Non-pigmented ciliary epithelial cell (primary cell): Measurements from ENCODE around the gene MGAT4A.
A peak's percentile ranks its signal among the peaks of the same experiment; 100 is the strongest.
"Not testable (repeated sequence)": the region's sequence is repeated elsewhere in the genome, so short reads cannot be mapped to it uniquely, and the experiment has no call there.

Source experiments
- DNase-seq: peaks from one replicate; pipeline ENCODE4 v3.0.0-alpha.2; 2010; ENCODE audit warnings: low read depth

The MGAT4A gene

DNA sequence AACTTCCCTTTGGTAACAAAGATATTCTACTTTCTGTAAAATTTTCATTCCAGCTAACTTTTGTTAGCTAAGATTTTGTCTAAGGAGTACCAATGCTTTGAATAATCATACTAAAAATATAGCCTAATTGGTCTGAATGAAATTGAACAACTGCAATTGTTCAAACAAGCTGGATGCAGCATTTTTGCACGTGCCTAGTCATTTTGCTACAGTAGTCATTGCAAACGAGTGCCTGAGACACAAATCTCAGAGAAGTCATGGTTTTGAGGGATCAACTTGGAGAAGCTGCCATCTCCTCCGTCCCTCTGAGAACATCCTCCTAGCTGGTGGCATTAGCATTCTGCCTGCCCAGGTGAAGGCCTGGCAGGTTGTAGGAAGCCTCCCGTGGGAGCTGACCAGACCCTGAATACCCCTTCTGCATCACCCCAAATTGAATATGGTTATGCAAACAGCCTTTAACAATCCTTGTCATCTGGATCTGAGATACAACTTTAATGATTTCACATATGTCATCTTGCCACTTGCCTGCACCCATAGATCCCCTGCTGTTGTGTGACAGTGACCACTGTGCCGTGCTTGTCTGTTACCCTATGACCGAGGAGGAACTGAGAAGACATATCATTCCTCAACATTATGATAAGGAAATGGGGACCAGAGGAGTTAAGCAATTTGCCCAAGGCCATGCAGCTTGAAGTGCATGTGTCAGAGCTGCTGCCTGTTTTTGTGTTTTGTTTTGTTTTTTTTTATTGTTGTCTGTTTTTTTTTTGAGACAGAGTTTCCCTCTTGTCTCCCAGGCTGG, 29.1 kb upstream of the MGAT4A start:
- DNase-seq = no peak

DNA sequence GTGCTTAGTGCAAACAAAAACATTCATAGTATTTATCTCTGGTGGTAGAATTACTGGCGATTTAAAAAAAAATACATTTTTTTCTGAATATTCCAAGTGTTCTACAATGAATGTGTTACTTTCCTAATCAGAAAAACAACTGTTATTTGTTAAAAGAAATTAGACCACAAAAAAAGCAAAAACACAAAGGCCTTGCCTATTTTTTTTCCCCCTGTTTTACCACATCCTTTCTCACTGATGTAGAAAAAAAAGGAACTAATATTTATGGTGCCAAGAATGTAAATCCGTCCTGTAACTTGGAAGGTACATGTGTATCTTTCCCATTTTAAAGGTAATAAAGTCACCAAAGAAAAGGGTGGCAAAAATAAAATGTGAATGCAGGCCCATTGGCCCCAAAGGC, 28.4 kb upstream of the MGAT4A start:
- DNase-seq = no peak

DNA sequence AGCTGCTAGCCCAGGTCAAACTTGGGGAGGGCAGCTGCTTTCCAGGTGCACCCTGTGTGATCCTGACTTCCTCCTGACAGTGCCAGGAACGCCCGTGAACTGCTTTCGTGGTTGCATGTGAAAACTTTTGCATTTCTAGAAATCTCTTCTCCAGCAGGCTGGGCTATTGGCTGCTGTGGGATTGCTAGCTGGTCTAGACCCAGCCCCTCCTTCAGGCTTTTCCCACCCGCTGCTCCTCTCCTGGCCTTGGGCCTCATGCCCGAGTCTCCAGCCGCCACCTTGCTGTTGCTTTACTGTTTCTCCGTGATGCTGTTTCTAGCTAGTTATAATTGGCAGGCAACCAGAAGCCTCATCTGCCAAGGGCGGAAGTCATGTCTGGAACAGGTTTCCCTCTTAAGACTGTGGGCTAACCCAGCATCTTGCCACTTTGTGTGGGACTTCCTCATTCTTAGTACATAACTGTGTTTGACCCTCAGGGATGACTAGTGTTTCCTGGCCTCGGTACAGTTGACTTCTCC, 27.0 kb upstream of the MGAT4A start:
- DNase-seq = peak; percentile 44

DNA sequence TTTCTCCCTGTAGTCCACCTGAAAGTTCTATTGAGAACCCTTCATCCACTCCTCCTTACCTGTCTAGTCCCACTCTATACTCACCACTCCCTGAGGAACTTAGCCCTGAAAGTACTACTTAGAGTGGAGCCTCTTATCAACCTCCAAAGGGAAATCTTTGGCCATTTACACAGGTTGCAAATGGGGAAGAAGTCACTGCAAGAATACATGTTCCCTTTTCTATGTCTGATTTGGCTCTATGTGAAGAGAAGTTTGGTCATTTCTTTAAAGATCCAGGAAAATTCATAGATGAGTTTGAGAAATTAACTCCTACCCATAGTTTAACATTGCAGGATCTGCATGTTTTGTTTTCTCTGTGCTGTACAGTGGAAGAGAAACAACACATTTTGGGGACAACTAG, 22.9 kb upstream of the MGAT4A start:
- DNase-seq = no peak

DNA sequence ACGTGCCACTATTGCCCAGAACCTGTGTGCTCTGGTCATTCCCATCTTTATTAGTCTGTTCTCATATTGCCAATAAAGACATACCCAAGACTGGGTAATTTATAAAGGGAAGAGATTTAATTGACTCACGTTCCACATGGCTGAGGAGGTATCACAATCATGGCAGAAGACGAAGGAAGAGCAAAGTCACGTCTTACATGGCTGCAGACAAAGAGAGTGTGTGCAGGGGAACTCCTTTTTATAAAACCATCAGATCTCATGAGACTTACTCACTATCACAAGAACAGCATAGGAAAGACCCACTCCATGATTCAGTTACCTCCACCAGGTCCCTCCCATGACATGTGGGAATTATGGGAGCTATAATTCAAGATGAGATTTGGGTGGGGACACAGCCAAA, 21.8 kb upstream of the MGAT4A start:
- DNase-seq = not testable (repeated sequence)

DNA sequence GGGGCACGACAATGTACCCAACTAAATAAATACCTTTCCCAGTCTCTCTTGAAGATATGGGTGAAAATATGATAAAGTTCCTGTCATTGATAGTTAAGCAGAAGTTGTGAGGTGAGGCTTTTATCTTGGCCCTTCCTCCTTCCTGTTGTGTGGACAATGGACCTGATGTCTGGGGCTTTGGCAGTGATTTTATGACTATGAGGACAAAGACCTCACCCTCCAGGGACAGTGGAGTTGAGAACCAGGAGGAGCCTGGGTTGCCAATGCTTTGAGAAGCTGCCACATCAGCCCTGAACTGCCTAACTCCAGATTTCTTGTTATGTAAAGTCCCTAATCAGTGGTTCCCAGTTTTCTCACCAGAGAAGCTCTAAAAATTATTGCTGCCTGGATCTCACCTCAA, 20.8 kb upstream of the MGAT4A start:
- DNase-seq = no peak

DNA sequence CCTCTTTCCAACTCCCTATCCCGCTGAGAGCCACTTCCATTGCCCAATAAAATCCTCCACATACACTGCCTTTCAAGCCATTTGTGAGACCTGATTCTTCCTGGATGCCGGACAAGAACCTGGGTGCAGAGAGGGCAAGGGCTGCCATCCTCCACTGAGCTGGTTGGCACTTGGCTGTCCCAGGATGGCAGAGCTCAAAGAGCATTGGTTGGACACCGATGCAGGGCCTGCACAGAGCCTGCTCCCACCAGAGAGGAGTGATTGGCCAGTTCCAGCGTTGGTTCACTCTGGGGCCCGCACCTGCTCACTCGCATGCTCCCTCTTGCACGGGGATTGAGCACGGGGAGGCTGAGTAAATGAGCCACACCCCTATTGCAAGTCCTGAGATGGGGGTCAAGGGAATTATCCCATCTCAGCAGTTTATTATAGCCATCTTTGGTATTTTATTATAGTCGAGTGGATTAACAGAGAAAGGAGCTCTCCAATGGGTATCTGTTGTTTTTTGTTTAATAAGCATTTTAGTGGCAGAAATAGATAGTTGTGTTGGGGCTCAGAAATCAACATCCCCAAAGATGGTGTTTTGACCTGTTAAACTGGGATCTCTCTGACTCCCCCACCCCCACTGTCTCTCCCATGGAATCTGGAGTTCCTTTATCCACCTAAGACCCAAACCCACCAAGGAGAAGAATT, 19.8 kb upstream of the MGAT4A start:
- no peak for DNase-seq

DNA sequence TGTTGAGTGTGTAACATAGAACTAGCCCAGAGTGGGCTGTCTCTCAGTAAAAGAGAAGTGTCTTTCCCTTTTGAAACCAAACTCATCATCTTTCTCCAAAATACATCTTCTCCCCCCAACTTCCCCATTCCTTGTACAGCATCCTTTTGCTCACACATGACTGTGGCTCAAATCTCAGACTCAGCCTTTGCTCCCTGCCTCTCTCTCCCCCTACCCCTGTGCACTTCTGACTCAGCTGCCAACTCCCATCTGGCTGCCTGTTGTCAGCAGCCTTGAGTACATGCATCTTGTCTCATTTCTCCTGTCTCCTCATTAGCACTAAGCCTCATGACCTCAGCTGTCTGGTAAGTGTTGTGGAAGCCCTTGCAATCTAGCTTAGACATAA, 18.1 kb upstream of the MGAT4A start:
- no peak for DNase-seq

DNA sequence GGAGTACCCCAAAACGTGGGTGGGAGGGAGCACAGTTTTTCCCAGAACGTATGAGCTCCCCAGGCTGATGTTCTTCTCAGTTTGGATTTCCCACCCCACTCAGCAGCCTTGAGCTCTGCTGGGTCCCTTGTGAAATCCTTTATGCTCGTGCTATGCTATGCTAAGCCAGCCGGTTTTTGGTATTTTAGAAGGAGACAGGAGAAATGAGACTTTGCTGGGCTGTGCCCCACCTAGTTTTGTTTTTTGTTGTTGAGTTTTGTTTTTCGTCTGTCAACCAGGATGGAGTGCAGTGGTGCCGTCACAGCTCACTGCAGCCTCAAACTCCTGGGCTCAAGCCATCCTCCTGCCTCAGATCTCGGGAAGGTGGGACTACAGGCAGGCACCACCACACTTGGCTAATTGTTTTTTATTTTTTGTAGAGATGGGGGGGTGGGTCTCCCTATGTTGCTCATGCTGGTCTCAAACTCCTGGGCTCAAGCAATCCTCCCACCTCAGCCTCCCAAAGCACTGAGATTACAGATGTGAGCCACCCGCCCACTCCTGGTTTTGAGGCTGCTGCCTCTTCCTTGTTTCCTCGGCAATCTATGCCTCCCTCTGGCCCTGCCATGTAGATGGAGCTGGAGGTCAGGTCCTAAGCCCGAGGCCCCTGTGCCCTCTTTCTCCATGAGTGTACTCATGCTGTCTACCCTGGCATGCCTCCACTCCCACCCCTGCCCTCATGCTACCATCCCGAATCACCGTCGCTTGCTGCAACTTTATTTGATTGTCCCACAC, 17.5 kb upstream of the MGAT4A start:
- DNase-seq = no peak

DNA sequence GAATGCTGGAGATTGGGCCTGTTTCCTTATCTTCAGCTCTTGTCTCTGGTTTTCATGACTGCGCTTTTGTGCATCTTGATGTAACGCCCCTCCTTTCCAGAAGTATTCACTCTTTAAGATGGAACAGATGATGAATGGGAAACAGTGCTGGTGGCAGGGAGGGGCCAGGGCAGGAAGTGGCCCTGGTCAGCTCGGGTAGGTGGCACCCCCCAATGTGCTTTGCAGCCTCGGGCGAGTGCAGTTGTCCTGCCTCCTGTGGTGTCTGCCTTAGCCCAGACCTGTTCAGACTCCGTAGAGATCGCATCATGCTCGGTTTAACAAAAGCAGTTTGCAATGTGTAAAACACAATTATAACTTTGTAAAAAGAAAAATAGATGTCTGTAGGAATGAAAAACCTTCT, 17.0 kb upstream of the MGAT4A start:
- no peak for DNase-seq

DNA sequence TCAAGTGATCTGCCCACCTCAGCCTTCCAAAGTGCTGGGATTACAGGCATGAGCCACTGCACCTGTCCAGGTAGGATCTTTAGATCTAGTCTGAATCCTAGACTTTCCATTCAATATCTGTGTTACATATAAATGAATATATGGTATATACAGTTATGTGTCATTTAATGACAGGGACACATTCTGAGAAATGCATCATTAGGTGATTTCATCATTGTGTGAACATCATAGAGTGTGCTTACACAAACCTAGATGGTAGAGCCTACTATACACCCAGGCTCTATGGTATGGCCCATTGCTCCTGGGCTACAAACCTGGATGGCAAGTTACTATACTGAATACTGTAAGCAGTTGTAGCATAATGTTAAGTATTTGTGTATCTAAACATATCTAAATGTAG, 15.5 kb upstream of the MGAT4A start:
- DNase-seq = no peak

DNA sequence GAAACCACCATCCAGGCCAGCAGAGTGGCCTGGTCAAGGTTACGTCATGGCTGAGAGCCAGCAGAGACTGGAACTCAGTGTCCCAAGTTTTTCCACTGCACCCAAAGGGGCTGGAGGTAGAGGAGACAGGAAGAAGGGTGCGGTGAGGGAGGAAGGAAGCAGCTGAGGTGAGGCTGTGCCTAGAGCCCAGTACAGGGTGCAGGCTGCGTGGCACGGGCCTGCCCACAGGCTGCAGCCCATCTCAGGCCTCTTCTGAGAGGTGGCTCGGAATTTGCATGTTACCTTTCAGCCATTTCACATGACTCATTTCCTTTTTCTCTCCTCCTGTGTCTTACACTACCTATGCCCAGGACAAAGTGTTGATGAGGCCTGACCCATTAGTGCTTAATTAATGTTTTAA, 13.7 kb upstream of the MGAT4A start:
- no peak for DNase-seq

DNA sequence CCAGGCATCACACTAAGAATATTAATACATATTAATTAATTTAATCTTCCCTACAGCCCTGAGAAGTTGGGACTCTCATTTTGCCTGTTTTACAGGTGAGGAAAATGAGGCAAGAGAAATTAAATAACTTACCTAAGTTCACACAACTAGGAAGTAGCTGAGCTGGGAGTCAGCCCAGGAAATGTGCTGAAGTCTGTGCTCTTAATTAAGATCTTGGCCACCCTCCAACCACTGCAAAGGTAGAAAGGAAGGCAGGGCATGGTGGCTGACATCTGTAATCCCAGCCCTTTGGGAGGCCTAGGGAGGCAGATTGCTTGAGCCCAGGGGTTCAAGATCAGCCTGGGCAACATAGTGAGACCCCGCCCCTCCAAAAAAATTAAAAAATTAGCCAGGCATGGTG, 12.9 kb upstream of the MGAT4A start:
- no peak for DNase-seq

DNA sequence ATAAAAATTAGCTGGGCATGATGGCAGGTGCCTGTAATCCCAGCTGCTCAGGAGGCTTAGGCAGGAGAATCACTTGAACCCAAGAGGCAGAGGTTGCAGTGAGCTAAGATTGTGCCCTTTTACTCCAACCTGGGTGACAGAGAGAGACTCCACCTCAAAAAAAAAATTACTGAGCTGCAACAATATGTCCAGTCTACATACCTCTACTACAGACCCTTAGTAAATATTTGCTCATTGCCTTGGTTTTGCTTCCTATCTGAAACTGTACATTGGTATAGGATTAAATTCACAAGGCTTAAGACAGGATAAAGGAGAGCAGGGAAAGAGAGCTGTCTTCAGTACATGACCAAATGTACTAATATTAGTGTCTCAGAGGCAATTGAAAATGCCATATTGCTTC, 8.1 kb upstream of the MGAT4A start:
- no peak for DNase-seq

DNA sequence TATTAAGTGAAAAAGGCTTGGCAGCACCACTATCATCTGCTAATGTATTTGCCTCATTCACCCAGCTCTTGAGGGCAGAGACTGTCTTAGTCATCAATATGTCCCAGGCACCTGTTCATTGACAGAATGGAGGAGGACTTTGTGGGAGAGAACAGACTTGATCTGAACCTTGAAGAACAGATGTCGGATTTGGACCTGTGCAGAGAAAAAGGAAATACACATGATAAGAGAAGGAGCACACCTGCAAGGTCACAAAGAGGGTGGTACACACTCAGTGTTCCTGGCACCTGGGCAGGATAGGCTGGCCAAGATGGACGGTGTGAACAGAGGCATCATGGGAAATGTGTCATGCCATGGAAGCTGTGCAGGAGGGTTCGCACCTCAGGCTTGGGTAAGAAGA, 7.4 kb upstream of the MGAT4A start:
- DNase-seq = no peak

DNA sequence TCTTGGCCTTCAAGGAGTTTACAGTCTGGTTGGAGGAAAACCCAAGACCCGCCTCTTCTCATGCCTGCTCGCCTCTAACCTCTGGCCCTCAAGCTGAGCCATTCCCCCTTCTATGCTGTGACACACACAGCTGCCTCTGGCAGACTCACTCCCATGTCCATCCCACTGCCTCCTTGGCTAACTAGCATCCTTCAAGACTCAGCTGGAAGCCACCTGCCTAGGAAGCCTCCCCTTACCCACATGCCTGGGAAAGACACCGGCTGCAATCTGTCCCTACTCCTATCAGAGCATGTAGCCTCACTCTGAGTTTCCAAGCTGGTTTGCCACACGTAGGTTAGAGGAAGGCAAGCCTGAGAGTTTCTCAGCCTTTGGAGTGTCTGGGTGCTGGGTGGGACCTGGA, 6.9 kb upstream of the MGAT4A start:
- no peak for DNase-seq

DNA sequence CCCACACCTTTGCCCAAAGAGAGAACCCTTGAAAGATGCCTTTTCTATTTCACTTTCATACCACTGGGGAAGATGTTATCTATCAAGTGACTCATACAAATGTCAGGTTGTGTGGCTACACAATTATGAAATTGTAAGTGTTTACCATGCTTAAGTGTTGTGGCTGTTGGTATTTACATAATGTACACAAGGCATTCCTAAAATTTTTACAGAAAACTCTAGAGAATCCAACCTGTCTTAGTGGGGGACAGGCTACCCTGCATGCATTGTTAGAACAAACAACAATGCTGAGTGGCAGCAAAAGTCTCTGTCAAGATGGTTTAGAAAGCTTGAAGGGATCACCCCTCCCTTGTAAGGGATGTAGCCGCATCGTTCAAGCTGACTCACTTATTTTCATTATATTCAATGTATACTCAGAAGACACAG, 5.5 kb upstream of the MGAT4A start:
- DNase-seq = no peak

DNA sequence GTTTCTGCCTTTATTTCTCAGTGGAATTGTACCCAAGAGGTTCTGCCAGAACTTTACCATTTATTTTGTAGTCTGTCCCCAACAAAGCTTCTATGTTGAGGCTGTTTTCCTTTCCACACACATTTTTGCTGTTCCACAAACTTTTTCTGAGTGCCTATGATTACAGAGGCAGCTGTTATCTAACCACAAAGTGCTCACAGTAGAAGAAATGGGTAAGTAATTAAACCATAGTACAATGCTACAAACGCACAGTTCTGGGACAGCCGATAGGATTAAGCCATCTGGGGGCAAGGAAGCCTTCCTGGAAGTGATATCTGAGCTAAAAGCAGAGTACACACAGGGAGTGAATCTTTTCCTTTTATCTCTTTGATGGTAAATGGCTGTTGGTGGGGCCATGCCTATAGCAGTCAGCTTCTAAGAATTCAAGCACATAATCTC, 3.9 kb upstream of the MGAT4A start:
- no peak for DNase-seq

DNA sequence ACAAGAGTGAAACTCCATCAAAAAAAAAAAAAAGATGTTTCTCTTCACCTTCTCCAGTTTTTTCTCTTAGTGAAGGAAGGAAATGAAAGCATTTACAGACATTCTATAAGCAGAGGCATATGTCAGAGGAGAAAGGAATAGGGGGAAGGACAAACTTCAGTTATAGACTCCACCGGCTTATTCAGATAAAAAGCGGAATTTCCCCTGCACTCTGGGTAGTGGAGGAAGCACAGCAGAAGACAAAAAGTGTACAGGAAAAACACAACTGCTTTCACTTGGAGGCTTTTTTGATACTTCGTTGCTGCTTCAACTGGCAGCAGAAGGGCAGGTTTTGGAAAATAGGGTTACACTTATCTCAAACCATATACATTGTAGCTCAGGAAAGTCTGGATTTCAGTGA, 3.2 kb upstream of the MGAT4A start:
- no peak for DNase-seq

DNA sequence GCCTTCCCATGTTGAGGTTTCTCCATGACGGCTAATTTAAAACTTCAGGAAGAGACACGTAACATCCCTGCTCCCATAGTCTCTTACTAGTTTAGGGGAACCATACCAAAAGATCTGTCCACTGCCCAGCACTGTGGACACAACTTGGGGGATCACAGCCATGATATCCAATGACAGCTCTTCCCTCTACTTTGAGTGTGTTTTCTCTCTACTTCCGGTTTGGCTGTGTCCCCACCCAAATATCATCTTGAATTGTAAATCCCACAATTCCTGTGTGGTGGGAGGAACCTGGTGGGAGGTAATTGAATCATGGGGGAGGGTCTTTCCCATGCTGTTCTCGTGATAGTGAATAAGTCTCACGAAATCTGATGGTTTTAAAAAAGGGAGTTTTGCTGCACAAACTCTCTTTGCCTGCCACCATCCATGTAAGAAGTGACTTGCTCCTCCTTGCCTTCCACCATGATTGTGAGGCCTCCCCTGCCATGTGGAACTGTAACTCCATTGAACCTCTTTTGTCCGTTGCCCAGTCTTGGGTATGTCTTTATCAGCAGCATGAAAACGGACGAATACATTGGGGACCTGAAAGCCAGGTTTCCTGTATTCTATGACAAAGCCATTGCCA, 1.6 kb upstream of the MGAT4A start:
- DNase-seq = no peak

DNA sequence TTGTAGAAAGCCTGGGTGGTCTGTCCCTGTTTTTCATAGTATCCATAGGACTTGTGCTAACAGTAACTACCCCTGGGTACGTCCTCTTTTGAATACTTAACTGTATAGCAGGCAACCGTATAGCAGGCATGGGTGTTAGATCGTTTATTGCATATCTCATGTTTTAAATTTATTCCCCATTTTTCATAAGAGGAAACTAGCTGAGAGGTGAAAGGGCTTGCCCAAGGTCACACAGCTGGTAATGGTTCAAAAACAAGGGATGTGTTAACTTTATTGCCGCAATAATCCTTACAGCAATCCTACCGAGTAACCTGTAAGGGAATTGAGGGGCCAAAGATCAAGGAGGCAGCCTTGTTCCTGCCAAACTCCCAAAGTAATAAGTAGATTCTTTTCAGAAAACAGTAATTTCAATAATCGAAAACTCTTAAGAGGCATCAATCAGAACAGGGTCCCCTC, 990 bp upstream of the MGAT4A start:
- DNase-seq = no peak

DNA sequence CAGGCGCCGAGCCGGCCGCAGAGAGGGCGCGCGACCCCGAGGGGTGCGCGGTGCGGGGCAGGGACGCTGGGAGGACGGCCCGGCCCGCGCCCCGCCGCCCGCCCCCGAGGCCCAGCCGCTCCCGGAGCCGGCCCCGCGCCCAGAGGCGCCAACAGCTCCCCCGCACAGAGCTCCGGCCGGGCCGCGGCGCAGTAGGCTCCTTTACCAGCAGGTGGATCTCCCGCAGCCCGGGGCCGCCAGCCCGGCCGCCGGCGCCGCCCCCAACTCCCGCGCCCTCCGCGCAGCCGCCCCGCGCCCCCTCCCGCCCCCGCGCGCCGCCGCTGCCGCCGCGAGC, 258 bp downstream of the MGAT4A start:
- no peak for DNase-seq
